HG03571 (cell line): Measurements from ENCODE around the gene EEF1B2.
A peak's percentile ranks its signal among the peaks of the same experiment; 100 is the strongest.
"Not testable (repeated sequence)": the region's sequence is repeated elsewhere in the genome, so short reads cannot be mapped to it uniquely, and the experiment has no call there.

Experiments used
- ATAC-seq: cut with Tn5 transposase; IDR thresholded peaks from one replicate; pipeline ENCODE4 v1.9.1; 2021; ENCODE audit not compliant: unreplicated experiment

The EEF1B2 gene

DNA sequence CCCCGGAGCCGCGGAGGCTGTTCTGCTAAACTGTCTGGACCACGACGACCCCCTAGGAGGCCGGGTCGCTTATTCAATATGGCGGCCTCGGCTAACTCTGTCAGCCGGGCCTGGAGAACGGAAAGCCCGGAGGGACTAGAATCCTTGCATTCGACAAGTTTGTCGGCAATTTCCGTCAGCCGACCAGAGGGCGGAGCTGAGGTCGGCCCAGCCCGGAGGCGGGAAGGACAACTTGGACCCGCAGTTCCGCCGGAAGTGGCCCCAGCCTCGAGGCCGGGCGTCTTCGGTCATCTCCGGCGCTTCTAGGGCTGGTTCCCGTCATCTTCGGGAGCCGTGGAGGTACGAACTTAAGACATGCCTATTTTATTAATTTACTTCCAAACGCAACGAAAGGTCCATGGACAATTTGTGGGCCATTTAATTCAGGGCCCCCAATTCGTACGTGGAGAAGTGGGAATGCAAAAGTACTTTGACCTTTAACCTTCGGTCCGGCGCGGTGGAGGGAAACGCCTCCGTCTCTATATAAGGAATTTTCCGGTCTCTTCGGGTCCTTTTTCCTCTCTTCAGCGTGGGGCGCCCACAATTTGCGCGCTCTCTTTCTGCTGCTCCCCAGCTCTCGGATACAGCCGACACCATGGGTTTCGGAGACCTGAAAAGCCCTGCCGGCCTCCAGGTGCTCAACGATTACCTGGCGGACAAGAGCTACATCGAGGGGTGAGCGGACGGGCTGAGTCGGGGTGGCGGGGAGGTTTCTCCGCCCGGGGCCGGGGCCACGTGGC lies at the start of gene EEF1B2, which contains the start of gene NDUFS1:
TSS of gene EEF1B2 (plus strand) at position 550 of the 779 bp plus-strand sequence. CDS start at position 635, 85 bp downstream.
TSS of gene NDUFS1 (minus strand) at position 99 of the 779 bp plus-strand sequence. CDS start 5,766 bp downstream, outside the sequence.
- peak; percentile 91 for ATAC-seq

DNA sequence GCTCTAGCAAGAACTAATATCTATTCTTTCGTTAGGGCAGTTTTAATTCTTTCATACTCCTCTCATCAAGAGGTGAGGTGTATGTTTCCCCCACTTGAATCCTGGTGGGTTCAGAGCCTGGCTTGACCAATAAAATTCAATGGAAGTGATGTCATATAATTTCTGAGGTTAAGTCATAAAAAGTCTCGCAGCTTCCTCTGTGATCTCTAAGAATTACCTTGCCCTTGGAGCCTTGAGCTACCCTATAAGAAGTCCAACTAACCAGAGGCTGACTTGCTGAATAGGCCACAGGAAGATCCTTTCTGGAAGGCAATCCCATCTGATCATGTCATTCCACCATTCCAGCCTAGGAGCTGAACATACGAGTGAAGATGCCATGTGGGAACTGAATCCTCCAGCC lies 47.6 kb upstream of the EEF1B2 start:
- ATAC-seq, result no peak

DNA sequence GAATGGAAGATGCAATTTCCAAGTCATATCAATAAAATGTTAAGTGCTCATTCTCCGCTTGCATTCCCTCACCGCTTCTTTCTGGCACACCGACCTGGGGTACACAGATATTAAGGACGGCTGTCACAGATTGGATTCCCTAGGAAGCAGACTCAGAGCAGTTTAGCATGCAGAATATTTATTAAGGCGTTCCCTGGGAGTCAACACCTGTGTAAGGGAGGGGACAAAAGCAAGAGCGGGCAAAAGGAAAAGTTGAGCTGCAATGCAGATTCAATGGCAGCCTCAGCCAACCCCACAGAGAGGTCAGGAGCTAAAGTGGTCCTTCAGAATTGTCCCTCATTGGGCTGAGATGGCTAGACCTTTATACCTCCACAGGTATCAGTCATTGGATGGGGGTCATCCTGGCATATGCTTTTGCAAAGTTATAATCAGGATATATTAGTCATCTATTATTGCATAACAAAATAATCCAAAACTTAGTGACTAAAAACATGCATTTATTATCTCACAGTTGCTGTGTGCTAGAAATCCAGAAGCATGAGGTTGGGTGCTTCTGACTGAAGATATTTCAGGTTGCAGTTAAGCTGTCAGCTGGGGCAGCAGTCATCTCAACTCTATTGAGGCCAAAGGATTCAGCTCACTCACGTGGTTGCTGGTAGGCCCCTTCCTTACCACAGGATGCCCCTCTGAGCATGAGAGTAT lies 46.7 kb upstream of the EEF1B2 start:
- ATAC-seq, result no peak

DNA sequence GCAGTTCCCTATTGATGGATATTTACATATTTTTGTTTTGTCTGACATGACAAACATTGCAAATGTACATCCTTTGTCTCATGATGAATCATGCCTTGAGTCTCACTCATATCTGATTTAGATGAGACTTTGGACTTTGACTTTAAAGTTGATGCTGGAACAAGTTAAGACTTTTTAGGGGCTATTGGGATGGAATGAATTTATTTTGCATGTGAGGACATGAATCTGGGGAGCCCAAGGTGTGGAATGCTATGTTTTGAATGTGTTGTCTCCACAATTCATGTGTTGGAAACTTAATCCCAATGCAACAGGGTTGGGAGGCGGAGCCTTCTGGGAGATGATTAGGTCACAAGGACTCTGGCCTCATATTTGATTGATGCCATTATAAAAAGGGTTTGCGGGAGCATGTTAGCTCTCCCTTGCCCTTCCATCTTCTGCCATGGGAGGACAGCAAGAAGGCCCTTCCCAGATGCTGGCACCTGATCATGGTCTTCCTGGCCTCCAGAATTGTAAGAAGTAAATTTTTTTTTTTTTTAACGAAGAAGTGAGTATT lies 44.6 kb upstream of the EEF1B2 start:
- no peak for ATAC-seq

DNA sequence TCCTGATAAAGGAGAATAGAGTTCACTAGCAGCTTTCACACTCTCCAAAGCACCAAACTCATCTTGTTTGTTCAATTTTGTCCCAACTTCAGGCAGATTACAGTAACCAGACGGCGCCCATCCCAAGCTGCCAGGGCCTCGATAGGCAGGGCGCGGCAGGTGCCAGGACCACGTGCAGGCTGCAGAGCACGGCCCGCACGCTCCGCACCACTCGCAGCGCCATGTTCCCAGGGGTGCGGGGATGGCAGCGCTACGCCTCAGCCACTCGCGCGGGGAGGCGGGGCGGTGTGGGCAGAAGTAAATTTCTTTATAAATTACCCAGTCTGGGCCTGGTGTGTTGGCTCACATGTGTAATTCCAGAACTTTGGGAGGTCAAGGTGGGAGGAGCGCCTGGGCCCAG lies 43.4 kb upstream of the EEF1B2 start:
- ATAC-seq, result no peak

DNA sequence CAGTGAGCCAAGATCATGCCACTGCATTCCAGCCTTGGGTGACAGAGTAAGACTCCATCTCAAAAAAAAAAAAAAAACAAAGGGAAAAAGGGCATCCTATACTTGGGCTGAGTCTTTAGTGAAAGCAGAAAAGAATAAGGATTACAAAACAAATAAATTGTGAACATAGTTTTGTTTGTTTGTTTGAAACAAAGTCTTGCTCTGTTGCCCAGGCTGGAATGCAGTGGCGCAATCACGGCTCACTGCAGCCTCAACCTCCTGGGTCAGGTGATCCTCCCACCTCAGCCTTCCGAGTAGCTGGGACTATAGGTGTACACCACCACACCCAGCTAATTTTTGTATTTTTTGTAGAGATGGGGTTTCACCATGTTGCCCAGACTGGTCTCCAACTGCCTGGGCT lies 37.1 kb upstream of the EEF1B2 start:
- not testable (repeated sequence) for ATAC-seq

DNA sequence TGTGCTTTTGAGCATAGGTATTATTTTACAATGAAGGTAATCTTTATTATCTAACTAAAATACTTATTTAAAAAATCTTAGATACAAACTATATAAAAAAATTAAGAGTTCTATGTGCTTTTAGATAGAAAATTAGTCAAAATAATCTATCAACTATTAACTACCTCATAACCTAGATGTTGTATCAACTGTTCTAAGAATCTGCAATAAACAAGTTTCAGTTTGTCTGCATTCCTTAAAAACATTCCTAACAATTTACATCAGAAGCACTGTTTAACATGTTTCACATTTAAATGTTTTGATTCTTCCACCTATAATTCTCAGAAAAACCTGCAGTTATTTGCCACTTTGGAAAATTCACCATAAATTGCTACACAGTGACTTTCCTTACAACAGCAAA lies 33.8 kb upstream of the EEF1B2 start:
- no peak for ATAC-seq

DNA sequence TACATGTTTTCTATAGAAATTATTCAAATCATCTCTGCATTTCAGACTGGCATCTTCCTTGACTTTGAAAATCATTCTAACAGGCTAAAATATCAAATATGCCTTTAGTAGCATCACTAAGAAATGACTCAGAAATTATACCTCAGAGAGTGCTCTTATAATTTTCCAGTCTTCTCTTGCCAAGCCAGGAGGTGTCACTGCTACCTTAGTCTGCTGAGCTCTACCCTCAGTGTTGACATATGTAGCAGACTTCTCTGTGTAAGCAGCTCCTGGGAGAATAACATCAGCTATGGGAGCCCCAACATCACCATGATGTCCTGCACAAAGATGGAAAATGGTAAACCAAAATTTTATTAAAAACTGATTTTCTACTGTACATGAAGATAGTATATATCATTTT lies 32.0 kb upstream of the EEF1B2 start:
- no peak for ATAC-seq

DNA sequence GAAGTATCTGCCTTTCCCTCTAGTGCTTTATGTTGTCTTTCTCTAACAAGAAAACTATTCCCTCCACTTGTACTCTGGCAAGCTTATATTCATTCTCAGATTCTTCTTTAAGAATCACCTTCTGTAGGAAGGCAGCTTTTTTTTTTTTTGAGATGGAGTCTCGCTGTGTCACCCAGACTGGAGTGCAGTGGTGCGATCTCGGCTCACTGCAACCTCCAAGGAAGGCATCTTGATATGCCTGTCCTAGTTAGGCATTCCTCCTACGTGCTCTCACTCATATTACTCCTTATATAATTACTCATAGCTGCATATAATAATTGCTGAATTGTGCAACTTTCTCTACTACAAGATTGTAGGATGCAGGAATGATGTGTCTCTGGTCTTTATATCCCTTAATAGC lies 16.2 kb upstream of the EEF1B2 start:
- ATAC-seq, result no peak

DNA sequence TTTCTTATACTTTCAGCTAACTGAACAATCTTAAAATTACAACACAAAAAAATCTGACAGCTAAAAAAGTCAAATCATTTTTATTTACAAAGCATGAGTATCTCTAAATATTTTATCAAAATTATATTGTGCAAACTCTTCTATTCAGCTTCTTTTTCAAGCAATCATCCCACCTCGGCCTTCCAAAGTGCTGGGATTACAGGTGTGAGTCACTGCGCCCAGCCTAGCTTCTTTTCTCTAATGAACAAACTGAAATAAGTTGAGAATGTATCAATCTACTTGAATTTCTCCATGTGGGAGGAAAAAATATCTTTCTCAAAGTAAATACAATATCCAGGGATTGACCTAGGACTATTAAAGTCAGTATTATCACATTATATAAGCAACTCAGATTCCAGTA lies 15.3 kb upstream of the EEF1B2 start:
- no peak for ATAC-seq

DNA sequence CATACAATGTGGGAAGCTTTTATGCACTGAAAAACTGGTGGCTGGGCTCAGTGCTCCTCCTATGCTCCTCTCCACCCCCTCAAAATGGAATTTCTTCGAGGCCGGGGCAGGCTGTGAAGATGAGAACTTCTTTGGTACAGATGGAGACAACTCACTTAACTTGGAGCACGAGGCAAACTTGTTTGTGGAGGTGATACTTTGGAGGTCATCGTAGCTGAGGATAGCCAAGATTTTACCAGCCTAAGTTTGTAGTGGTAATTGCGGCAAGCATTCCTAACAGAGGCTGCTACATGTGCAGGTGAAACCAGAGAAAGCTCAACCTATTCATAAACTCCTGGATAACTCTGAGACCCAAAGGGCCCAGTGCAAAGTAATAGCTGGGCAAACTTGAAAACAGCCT lies 14.0 kb upstream of the EEF1B2 start:
- no peak for ATAC-seq

DNA sequence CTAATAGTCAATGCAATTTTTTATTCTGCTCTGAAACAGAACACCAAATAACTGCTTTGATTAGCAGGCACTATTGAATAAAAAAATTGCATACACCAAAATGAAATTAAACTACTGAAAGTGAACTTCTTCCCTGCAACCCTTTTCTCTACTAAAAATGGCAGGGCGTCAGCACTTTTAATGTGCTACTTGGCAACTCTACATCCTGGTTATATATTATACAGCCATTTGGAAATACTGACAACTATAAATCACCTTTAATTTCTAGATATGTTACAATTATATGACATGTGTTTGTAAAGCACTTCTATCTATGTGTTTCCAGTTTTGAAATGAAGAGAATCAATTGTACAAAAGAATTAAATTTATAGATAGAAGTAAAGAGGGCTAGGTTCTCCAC lies 10.4 kb upstream of the EEF1B2 start:
- no peak for ATAC-seq

DNA sequence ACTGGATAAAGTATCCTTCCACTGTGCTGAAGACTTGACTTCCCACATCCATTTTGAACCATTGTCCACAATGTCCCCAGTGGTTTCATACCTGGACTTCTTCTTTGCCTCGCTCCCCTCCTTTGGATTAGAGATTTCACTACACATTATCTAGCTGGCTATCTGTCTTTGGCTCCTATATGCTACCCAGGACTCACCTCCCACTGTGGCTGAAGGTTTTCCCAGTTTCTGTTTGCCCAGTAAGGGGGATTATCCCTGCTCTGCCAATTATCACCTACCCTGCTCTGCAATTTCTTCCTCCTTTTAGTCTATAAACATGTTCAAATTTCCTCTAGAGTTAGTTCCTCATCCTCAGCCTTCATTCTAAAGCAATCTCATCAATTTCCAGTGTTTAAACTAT lies 9.5 kb upstream of the EEF1B2 start:
- ATAC-seq, result no peak

DNA sequence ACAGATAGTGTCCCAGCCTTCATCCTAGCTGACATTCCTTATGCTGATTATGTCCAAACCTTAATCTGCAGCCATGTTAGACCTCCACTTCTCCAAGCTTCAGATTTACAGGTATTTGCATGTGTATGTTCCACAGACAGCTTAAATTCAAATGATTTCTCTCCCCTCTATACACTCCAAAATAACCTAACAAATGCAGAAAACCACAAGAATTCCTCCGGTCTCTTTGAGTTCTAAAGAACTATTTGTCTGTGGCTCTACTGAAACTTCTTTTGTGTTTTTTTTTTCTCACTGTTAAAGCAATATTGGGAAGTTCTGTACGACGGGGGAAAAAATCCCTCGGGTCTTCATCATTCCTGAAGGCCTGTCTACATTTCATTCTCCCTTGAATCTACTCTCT lies 9.1 kb upstream of the EEF1B2 start:
- no peak for ATAC-seq

DNA sequence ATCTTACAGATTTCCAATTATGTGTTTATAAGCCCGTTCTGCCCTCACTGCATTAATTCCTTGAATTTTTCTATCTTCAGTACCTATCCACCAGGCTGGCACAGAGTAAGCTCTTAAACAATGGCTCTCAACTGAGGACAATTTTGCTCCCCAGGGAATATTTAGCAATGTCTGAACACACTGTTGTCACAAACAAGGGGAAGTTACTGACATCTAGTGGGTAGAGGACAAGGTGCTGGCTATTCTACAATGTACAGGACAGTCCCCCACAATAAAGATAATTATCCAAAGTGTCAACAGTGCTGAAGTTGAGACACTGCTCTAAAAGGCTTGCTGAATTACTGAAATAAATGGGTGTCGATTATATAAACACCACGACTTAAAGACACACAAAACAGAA lies 5.5 kb upstream of the EEF1B2 start:
- no peak for ATAC-seq

DNA sequence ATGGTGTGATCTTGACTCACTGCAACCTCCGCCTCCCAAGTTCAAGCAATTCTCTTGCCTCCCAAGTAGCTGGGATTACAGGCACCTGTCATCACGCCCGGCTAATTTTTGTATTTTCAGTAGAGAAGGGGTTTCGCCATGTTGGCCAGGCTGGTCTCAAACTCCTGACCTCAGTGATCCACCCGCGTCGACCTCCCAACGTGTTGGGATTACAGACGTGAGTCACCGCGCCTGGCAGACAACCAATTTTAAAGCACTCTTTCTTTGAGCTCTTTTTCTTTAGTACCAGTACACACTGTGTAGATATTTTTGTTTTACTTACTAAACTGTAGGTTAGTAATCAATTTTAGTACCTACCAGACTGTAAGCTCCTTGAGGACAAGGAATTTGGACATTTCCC lies 2.7 kb upstream of the EEF1B2 start:
- not testable (repeated sequence) for ATAC-seq

DNA sequence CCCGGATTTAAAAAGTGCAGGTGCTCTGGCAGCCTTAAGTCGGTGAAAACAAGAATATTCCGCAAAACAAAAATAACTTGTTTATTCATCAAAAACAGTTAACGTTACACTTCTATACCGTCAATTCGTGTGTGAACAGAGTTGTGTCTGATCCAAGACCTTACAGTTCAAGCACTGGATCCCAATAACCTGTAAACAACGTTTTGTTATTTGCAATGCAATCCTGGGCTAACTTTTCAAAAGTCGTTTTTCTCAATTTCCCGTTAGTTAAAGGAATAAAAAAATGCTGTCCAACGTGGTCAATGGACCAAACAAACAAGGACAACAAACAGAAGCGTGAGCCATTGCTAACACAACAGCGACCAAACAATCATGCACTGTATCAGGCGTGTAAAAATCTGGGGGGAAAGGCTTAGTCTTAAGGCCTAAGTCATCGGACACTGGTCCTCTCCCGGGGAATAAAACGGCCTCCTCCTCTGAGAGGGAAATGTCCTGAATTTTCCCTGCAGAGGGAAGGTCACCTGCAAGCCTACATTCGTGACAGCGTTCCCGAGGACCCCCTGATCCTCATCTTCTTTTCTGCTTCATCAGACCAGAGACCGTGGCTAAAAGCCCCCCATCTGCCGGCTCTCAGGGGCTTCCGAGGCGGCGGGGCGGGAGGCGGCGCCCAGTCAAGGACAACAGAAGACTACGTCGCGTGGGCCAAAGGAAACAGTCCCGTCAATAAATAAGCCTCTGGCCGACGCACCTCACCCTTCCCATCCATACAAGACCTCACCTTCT lies 941 bp upstream of the EEF1B2 start:
- ATAC-seq, result peak; percentile 11

DNA sequence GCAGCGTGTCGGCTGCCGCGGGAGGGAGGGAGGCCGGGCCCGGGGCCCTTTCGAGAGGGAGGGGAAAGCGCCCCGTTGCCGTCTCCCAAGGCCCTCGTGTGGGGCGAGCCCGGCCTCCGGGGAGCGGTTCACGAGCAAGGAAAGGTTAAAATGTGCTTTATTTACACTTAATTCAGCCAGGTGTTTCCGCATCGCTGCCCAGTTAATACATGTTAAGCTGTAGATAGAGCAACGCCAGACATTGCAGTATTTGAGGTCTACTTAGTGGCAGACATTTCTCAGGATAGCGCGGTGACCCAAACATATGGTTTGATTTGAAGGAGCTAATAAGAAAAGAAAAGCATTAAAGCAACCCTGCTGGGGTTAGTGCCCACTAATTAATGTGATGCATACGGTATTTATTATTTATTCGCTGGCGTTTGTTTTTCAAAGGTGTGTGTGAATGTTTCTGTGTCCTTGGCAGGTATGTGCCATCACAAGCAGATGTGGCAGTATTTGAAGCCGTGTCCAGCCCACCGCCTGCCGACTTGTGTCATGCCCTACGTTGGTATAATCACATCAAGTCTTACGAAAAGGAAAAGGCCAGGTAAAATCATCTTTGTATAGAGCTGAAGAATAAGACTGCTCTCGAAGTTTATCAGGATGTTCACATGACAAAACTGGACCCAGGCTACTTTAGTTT lies 571 bp downstream of the EEF1B2 start:
- peak; percentile 43 for ATAC-seq

DNA sequence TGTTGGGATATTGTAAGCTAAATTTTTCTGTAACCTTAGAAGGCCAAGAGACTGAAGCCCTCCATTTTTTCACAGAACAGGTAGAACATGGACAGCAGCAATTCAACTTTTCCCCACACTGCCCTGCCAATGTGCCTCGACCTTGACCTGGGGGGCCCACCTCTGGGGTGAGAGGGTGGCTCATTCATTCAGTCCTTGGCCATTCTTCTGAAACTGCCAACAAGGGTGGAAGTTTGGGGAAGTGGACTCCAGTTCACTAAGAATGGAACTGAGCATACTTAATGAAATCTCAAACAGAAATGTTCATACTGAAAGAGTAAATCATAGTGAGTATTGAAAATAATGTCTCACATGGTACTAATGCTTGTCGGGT lies 1.1 kb downstream of the EEF1B2 start:
- ATAC-seq, result no peak

DNA sequence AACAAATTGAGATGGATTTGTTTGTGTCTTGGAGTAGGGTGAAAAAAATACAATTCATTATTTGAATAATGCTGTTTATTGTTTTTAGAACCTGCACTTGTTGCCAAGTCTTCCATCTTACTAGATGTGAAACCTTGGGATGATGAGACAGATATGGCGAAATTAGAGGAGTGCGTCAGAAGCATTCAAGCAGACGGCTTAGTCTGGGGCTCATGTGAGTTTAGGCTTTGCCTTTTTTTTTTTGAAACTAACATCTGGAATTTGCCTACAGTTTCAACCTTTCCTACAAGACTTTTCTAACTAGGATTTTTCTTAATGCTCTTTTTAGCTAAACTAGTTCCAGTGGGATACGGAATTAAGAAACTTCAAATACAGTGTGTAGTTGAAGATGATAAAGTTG lies 2.7 kb downstream of the EEF1B2 start:
- ATAC-seq, result not testable (repeated sequence)
